ENCODE measurements around the gene RNU2-63P. TPM values are rescaled to one million over a fixed set of nuclear protein-coding genes. Genes with fewer than 3 reads are reported as not detected.

Gene RNU2-63P
- total RNA-seq, 2 experiments from 2014 or later: 17.9 to 246 TPM

DNA sequence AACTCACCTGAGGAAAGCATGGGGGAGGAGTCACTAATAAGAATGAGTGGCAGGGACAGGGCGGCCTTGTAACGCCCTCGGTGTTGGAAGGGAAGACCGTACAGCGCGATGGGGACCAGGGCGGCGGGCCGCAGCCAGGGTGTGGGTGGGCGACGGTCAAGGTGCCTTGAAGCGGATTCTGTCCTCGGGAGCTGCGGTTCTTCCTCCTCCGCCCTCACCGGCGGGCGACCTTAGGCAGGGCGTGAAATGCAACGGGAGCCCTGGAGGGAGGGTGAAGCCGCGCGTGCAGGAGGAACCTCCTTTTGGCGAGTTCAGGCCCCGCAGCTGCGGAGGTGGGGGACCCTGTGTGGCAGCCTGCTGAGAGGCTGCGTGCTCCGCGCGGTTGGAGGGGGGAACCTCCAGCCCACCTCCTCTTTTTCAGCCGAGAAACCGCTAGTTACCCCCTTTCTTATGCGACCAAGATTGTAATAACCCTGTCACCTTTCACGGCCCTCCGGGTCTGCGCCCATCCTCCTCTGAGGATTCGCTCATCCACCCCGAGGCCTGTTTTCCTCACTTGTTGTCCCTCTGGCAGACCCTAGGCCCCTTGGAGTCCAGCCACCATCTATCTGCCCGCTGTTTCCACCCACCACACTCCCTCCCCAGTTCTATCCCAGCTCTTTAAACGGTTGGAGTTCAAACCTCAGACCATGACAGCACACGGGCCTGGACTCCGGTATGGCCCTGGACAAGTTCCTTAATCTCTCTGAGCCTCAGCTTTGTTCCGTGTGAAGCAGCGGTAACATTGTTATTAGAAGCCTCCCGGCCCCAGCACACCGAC is 823 bp upstream of the RNU2-63P start:
- intact Hi-C loops (cut with micrococcal nuclease; ENCODE audit: unreplicated experiment): loop anchor here (5.0 kb wide), 1 partner anchor 35 kb away; no protein-coding TSS in a partner anchor
- no peak for TF ChIP-seq EZH2phosphoT487 (IDR thresholded peaks at IDR 0.05; ENCODE audit: borderline replicate concordance, low read depth, low read length)
- TF ChIP-seq, protein P1, sequence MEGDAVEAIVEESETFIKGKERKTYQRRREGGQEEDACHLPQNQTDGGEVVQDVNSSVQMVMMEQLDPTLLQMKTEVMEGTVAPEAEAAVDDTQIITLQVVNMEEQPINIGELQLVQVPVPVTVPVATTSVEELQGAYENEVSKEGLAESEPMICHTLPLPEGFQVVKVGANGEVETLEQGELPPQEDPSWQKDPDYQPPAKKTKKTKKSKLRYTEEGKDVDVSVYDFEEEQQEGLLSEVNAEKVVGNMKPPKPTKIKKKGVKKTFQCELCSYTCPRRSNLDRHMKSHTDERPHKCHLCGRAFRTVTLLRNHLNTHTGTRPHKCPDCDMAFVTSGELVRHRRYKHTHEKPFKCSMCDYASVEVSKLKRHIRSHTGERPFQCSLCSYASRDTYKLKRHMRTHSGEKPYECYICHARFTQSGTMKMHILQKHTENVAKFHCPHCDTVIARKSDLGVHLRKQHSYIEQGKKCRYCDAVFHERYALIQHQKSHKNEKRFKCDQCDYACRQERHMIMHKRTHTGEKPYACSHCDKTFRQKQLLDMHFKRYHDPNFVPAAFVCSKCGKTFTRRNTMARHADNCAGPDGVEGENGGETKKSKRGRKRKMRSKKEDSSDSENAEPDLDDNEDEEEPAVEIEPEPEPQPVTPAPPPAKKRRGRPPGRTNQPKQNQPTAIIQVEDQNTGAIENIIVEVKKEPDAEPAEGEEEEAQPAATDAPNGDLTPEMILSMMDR (conservative IDR thresholded peaks at IDR 0.05; ENCODE audit: low read length): peak; percentile 42
- peak overlapping the region; percentile 69 for H3K4me3 ChIP-seq (ENCODE audit: low read depth, low read length, poor library complexity, severe bottlenecking)

DNA sequence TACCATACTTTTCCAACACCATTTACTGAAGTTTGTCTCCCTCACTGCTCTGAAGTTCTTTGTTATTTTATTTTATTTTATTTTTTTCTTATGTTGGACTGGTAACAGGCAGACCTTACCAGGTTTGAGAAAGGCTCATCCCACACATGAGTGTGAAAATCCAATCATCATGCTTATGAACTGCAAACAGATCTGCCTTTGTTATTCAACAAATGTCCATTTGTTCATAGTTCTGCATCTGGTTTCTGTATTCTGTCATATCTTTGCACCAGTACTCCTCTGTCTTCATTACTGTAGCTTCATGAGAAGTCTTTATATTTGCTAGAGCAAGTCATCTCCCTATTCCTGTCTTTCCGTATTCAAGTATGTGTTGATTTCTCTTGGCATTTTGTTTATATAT is 5.3 kb downstream of the RNU2-63P start:
- intact Hi-C loops (cut with micrococcal nuclease; ENCODE audit: unreplicated experiment): no loop called here
- H4K20me1 ChIP-seq (ENCODE audit: insufficient read depth, low read length): no peaks in the 10 kb centered on the region
- TF ChIP-seq, protein P1 (conservative IDR thresholded peaks at IDR 0.05; ENCODE audit: low read length): no peak
- no peak for TF ChIP-seq EZH2phosphoT487 (IDR thresholded peaks at IDR 0.05; ENCODE audit: borderline replicate concordance, low read depth, low read length)
- H3K9me3 ChIP-seq (ENCODE audit: low read length): no peaks in the 10 kb centered on the region
- CTCF ChIA-PET (ENCODE audit: unreplicated experiment): no interaction called here
- no peak overlapping the region for H2AFZ ChIP-seq (ENCODE audit: low read length)
- H3K4me2 ChIP-seq (ENCODE audit: low read length): no peak overlapping the region
- no peak for DNase-seq (ENCODE audit: low spot score)
- no peaks in the 10 kb centered on the region for H3K9me2 ChIP-seq (ENCODE audit: insufficient read depth, low read length)
- no peak overlapping the region for H3K4me3 ChIP-seq (ENCODE audit: low read depth, low read length, poor library complexity, severe bottlenecking)
- H3K79me2 ChIP-seq (ENCODE audit: insufficient read depth, low read depth, low read length): no peaks in the 10 kb centered on the region
- no TSS peak for BruUV-seq (replicated peaks)
- no peaks in the 10 kb centered on the region for H3K36me3 ChIP-seq (ENCODE audit: insufficient read depth, low read length)
- peaks cover 8% of the 10 kb centered on the region for H3K4me1 ChIP-seq (ENCODE audit: insufficient read depth, low read length, poor library complexity, severe bottlenecking)
- POLR2A ChIA-PET: no interaction called here
- H3K27ac ChIP-seq (ENCODE audit: low read depth, low read length, poor library complexity, severe bottlenecking): no peak overlapping the region

More for the DNA sequence above, 823 bp upstream of the RNU2-63P start:
- H4K20me1 ChIP-seq (ENCODE audit: insufficient read depth, low read length): no peaks in the 10 kb centered on the region
- no peaks in the 10 kb centered on the region; the same call in 1 of the 2 replicates for H3K9me3 ChIP-seq (ENCODE audit: low read length)
- H2AFZ ChIP-seq (ENCODE audit: low read length): peak overlapping the region; percentile 62
- H3K4me1 ChIP-seq (ENCODE audit: insufficient read depth, low read length, poor library complexity, severe bottlenecking): peaks cover 15% of the 10 kb centered on the region
- H3K27ac ChIP-seq (ENCODE audit: low read depth, low read length, poor library complexity, severe bottlenecking): peak overlapping the region; percentile 66
- DNase-seq (ENCODE audit: low spot score): no peak
- H3K36me3 ChIP-seq (ENCODE audit: insufficient read depth, low read length): no peaks in the 10 kb centered on the region
- no peaks in the 10 kb centered on the region for H3K79me2 ChIP-seq (ENCODE audit: insufficient read depth, low read depth, low read length)
- CTCF ChIA-PET (ENCODE audit: unreplicated experiment): no interaction called here
- H3K9me2 ChIP-seq (ENCODE audit: insufficient read depth, low read length): no peaks in the 10 kb centered on the region
- POLR2A ChIA-PET: interaction anchor here (0.8 to 1.4 kb wide), 4 partner anchors 15 to 43 kb away, joined by 3 to 7 read pairs (median 4); no protein-coding TSS in a partner anchor
- no TSS peak for BruUV-seq (replicated peaks)
- H3K4me2 ChIP-seq (ENCODE audit: low read length): peak overlapping the region; percentile 68

DNA sequence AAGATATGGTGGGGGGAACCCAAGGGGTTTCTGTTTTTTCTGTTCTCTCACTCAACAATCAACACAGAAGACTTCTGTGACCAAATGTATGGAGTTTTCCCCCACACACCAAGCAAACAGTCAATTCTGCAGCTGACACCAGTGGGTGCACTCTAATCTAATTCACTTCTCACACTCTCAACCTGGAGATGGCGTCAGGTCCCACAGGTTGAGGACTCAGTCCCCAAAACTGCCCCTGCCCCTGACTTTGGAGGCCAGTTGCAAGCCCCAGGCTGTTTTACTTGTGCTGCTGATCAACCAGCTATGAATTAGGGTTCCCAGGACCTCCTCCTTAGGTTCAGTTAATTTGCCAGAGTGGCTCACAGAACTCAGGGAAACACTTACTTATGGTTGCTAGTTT is 6.2 kb downstream of the RNU2-63P start:
- Histone ChIP-seq H3K9me2 (ENCODE audit: insufficient read depth, low read length) (no peaks in the 10 kb centered on the region), H3K4me3 (ENCODE audit: low read depth, low read length, poor library complexity, severe bottlenecking) (no peak overlapping the region), H2AFZ (ENCODE audit: low read length) (no peak overlapping the region), H3K27ac (ENCODE audit: low read depth, low read length, poor library complexity, severe bottlenecking) (no peak overlapping the region), H4K20me1 (ENCODE audit: insufficient read depth, low read length) (no peaks in the 10 kb centered on the region), H3K36me3 (ENCODE audit: insufficient read depth, low read length) (no peaks in the 10 kb centered on the region), H3K4me2 (ENCODE audit: low read length) (no peak overlapping the region), H3K4me1 (ENCODE audit: insufficient read depth, low read length, poor library complexity, severe bottlenecking) (no peaks in the 10 kb centered on the region), H3K79me2 (ENCODE audit: insufficient read depth, low read depth, low read length) (no peaks in the 10 kb centered on the region), H3K9me3 (ENCODE audit: low read length) (no peaks in the 10 kb centered on the region)
- TF ChIP-seq EZH2phosphoT487 (IDR thresholded peaks at IDR 0.05; ENCODE audit: borderline replicate concordance, low read depth, low read length): no peak
- TF ChIP-seq, protein P1 (conservative IDR thresholded peaks at IDR 0.05; ENCODE audit: low read length): no peak
- ChIA-PET POLR2A (interaction anchor here (0.8 kb wide), 1 partner anchor 10 kb away, joined by 4 read pairs; no protein-coding TSS in a partner anchor), CTCF (ENCODE audit: unreplicated experiment) (no interaction called here)
- intact Hi-C loops (cut with micrococcal nuclease; ENCODE audit: unreplicated experiment): no loop called here
- no peak for DNase-seq (ENCODE audit: low spot score)
- no TSS peak for BruUV-seq (replicated peaks)
